ENCODE results near the gene HAAO. TPM values are rescaled to one million over a fixed set of nuclear protein-coding genes. Genes with fewer than 3 reads are reported as not detected.
A peak's percentile ranks its signal among the peaks of the same experiment; 100 is the strongest.
"Not testable (repeated sequence)": the region's sequence is repeated elsewhere in the genome, so short reads cannot be mapped to it uniquely, and the experiment has no call there.

The HAAO gene
- total RNA-seq, 1 donor from 2014 or later: 0.86 TPM

- Mint-ChIP-seq H3K36me3 (ENCODE audit: low read depth) (peaks cover 45% of the 10 kb centered on the region), H3K4me1 (ENCODE audit: low read depth) (peaks cover 12% of the 10 kb centered on the region), H3K4me3 (no peak overlapping the region), H3K27me3 (ENCODE audit: insufficient read depth) (no peaks in the 10 kb centered on the region), H3K27ac (no peak overlapping the region), H3K9me3 (peaks cover 47% of the 10 kb centered on the region)
- intact Hi-C loops (cut with micrococcal nuclease): no loop called here
- no peak for DNase-seq (ENCODE audit: low spot score)
Observed at GRCh38 chr2:42736598-42737322, 55.6 kb downstream of the HAAO start.

- Mint-ChIP-seq H3K4me3 (no peak overlapping the region), H3K4me1 (ENCODE audit: low read depth) (no peaks in the 10 kb centered on the region), H3K9me3 (peaks cover 53% of the 10 kb centered on the region), H3K36me3 (ENCODE audit: low read depth) (peaks cover 37% of the 10 kb centered on the region), H3K27ac (no peak overlapping the region), H3K27me3 (ENCODE audit: insufficient read depth) (no peaks in the 10 kb centered on the region)
- intact Hi-C loops (cut with micrococcal nuclease): no loop called here
- DNase-seq (ENCODE audit: low spot score): no peak
Observed at GRCh38 chr2:42733852-42734251, 58.5 kb downstream of the HAAO start.

- H3K4me1 Mint-ChIP-seq (ENCODE audit: low read depth); H3K4me3 Mint-ChIP-seq; H3K27me3 Mint-ChIP-seq (ENCODE audit: insufficient read depth); H3K27ac Mint-ChIP-seq; intact Hi-C loops (cut with micrococcal nuclease); DNase-seq (ENCODE audit: low spot score): not testable (repeated sequence)
- Mint-ChIP-seq H3K9me3 (peaks cover 45% of the 10 kb centered on the region), H3K36me3 (ENCODE audit: low read depth) (peaks cover 32% of the 10 kb centered on the region)
Observed at GRCh38 chr2:42731316-42731715, 61.1 kb downstream of the HAAO start.

GRCh38 chr2:42726680-42727079, 65.7 kb downstream of the HAAO start:
- Mint-ChIP-seq H3K4me3 (no peak overlapping the region), H3K9me3 (peaks cover 18% of the 10 kb centered on the region), H3K27me3 (ENCODE audit: insufficient read depth) (no peaks in the 10 kb centered on the region), H3K4me1 (ENCODE audit: low read depth) (peaks cover 13% of the 10 kb centered on the region), H3K27ac (no peak overlapping the region), H3K36me3 (ENCODE audit: low read depth) (peaks cover 9% of the 10 kb centered on the region)
- DNase-seq (ENCODE audit: low spot score): no peak
- intact Hi-C loops (cut with micrococcal nuclease): loop anchor here (10.0 kb wide), 1 partner anchor 698 kb away; no protein-coding TSS in a partner anchor

- Mint-ChIP-seq H3K4me3 (no peak overlapping the region), H3K27me3 (ENCODE audit: insufficient read depth) (no peaks in the 10 kb centered on the region), H3K4me1 (ENCODE audit: low read depth) (peaks cover 13% of the 10 kb centered on the region), H3K9me3 (peaks cover 12% of the 10 kb centered on the region), H3K36me3 (ENCODE audit: low read depth) (peaks cover 4% of the 10 kb centered on the region), H3K27ac (no peak overlapping the region)
- intact Hi-C loops (cut with micrococcal nuclease): loop anchor here (10.0 kb wide), 1 partner anchor 699 kb away; no protein-coding TSS in a partner anchor
- DNase-seq (ENCODE audit: low spot score): no peak
Observed at GRCh38 chr2:42725657-42726056, 66.7 kb downstream of the HAAO start.

GRCh38 chr2:42724886-42725285, 67.5 kb downstream of the HAAO start:
- Mint-ChIP-seq H3K27ac (no peak overlapping the region), H3K27me3 (ENCODE audit: insufficient read depth) (no peaks in the 10 kb centered on the region), H3K4me3 (no peak overlapping the region), H3K36me3 (ENCODE audit: low read depth) (peaks cover 4% of the 10 kb centered on the region), H3K9me3 (peaks cover 6% of the 10 kb centered on the region), H3K4me1 (ENCODE audit: low read depth) (peaks cover 13% of the 10 kb centered on the region)
- no peak for DNase-seq (ENCODE audit: low spot score)
- intact Hi-C loops (cut with micrococcal nuclease): loop anchor here (5.0 to 10.0 kb wide), 2 partner anchors 67 to 700 kb away; partner anchors contain the start of gene HAAO

GRCh38 chr2:42723465-42723864, 68.9 kb downstream of the HAAO start:
- Mint-ChIP-seq H3K4me1 (ENCODE audit: low read depth) (peaks cover 13% of the 10 kb centered on the region), H3K4me3 (no peak overlapping the region)

GRCh38 chr2:42722320-42723190, 69.8 kb downstream of the HAAO start:
- Mint-ChIP-seq H3K4me1 (ENCODE audit: low read depth) (peaks cover 13% of the 10 kb centered on the region), H3K4me3 (peak overlapping the region; percentile 11), H3K36me3 (ENCODE audit: low read depth) (peaks cover 4% of the 10 kb centered on the region), H3K27me3 (ENCODE audit: insufficient read depth) (no peaks in the 10 kb centered on the region), H3K27ac (peak overlapping the region; percentile 45), H3K9me3 (no peaks in the 10 kb centered on the region)
- intact Hi-C loops (cut with micrococcal nuclease): loop anchor here (1.0 to 10.0 kb wide), 3 partner anchors 70 to 702 kb away; partner anchors contain the start of gene HAAO
- peak; percentile 28 for DNase-seq (ENCODE audit: low spot score)

More at GRCh38 chr2:42723465-42723864, 68.9 kb downstream of the HAAO start:
- no peak for DNase-seq (ENCODE audit: low spot score)
- H3K9me3 Mint-ChIP-seq: no peaks in the 10 kb centered on the region
- no peak overlapping the region for H3K27ac Mint-ChIP-seq
- intact Hi-C loops (cut with micrococcal nuclease): loop anchor here (5.0 to 10.0 kb wide), 2 partner anchors 69 to 701 kb away; partner anchors contain the start of gene HAAO
- H3K27me3 Mint-ChIP-seq (ENCODE audit: insufficient read depth): no peaks in the 10 kb centered on the region
- peaks cover 4% of the 10 kb centered on the region for H3K36me3 Mint-ChIP-seq (ENCODE audit: low read depth)

GRCh38 chr2:42721898-42722297, 70.5 kb downstream of the HAAO start:
- DNase-seq (ENCODE audit: low spot score): no peak
- peaks cover 2% of the 10 kb centered on the region for H3K36me3 Mint-ChIP-seq (ENCODE audit: low read depth)
- no peak overlapping the region for H3K4me3 Mint-ChIP-seq
- no peak overlapping the region for H3K27ac Mint-ChIP-seq
- peaks cover 13% of the 10 kb centered on the region for H3K4me1 Mint-ChIP-seq (ENCODE audit: low read depth)
- H3K9me3 Mint-ChIP-seq: no peaks in the 10 kb centered on the region
- H3K27me3 Mint-ChIP-seq (ENCODE audit: insufficient read depth): no peaks in the 10 kb centered on the region
- intact Hi-C loops (cut with micrococcal nuclease): loop anchor here (1.0 to 10.0 kb wide), 3 partner anchors 70 to 703 kb away; partner anchors contain the start of gene HAAO

Other genes starting within 250 kb of the HAAO start
- 29.4 and 31.1 TPM in 2 replicates for gene MTA3, start 224.0 kb downstream of the HAAO start, total RNA-seq
- 0.12 and 0.21 TPM in 2 replicates for gene OXER1, start 28.4 kb downstream of the HAAO start, total RNA-seq